Renal pelvis (tissue), 12 donors: ENCODE measurements around the gene SRD5A3. TPM values are rescaled to one million over a fixed set of nuclear protein-coding genes. Genes with fewer than 3 reads are reported as not detected.

Source experiments
- DNase-seq: peaks from one replicate; pipeline ENCODE4 v3.0.0-alpha.2; 2013
- long read RNA-seq, 16 experiments: transcript quantifications; one replicate each; lab custom pipeline, GENCODE V29; 2026
- polyA plus RNA-seq, 3 donors: library from polyadenylated mRNA; unstranded; fragments of 120-200 nt; gene quantifications; one replicate each; pipeline ENCODE4 v1.2.1, GENCODE V29; 2013; ENCODE audit not compliant: insufficient read length in 3 of 3

Gene SRD5A3
- polyA plus RNA-seq, result 10 to 100 TPM; 18.6 to 29.0 (median 21.7) TPM
- long read RNA-seq, donor 1, full-length matches to known transcripts, result 7 of 7 reads
- long read RNA-seq, donor 1, partial matches to known transcripts, result 0 of 7 reads
- long read RNA-seq, donor 1, other reads (novel, unspliced or antisense), result 0 of 7 reads
- long read RNA-seq, donor 2, full-length matches to known transcripts, result 11 of 11 reads
- long read RNA-seq, donor 2, partial matches to known transcripts, result 0 of 11 reads
- long read RNA-seq, donor 2, other reads (novel, unspliced or antisense), result 0 of 11 reads
- long read RNA-seq, donor 3, full-length matches to known transcripts, result 9 of 9 reads
- long read RNA-seq, donor 3, partial matches to known transcripts, result 0 of 9 reads
- long read RNA-seq, donor 3, other reads (novel, unspliced or antisense), result 0 of 9 reads
- long read RNA-seq, donor 4, full-length matches to known transcripts, result 11 of 11 reads
- long read RNA-seq, donor 4, partial matches to known transcripts, result 0 of 11 reads
- long read RNA-seq, donor 4, other reads (novel, unspliced or antisense), result 0 of 11 reads
- long read RNA-seq, donor 5, full-length matches to known transcripts, result 5 of 5 reads
- long read RNA-seq, donor 5, partial matches to known transcripts, result 0 of 5 reads
- long read RNA-seq, donor 5, other reads (novel, unspliced or antisense), result 0 of 5 reads
- long read RNA-seq, donor 6, full-length matches to known transcripts, result 6 of 6 reads
- long read RNA-seq, donor 6, partial matches to known transcripts, result 0 of 6 reads
- long read RNA-seq, donor 6, other reads (novel, unspliced or antisense), result 0 of 6 reads
- long read RNA-seq, donor 7, full-length matches to known transcripts, result 8 of 8 reads
- long read RNA-seq, donor 7, partial matches to known transcripts, result 0 of 8 reads
- long read RNA-seq, donor 7, other reads (novel, unspliced or antisense), result 0 of 8 reads
- long read RNA-seq, donor 8, full-length matches to known transcripts, result 4 of 4 reads
- long read RNA-seq, donor 8, partial matches to known transcripts, result 0 of 4 reads
- long read RNA-seq, donor 8, other reads (novel, unspliced or antisense), result 0 of 4 reads
- long read RNA-seq, donor 9, full-length matches to known transcripts, result 14 of 14 reads
- long read RNA-seq, donor 9, partial matches to known transcripts, result 0 of 14 reads
- long read RNA-seq, donor 9, other reads (novel, unspliced or antisense), result 0 of 14 reads
- long read RNA-seq, donor 10, full-length matches to known transcripts, result 16 of 16 reads
- long read RNA-seq, donor 10, partial matches to known transcripts, result 0 of 16 reads
- long read RNA-seq, donor 10, other reads (novel, unspliced or antisense), result 0 of 16 reads
- long read RNA-seq, donor 11, full-length matches to known transcripts, result 5 of 5 reads
- long read RNA-seq, donor 11, partial matches to known transcripts, result 0 of 5 reads
- long read RNA-seq, donor 11, other reads (novel, unspliced or antisense), result 0 of 5 reads
- long read RNA-seq, donor 12, full-length matches to known transcripts, result 14 of 14 reads
- long read RNA-seq, donor 12, partial matches to known transcripts, result 0 of 14 reads
- long read RNA-seq, donor 12, other reads (novel, unspliced or antisense), result 0 of 14 reads
- long read RNA-seq, donor 13, full-length matches to known transcripts, result 2 of 2 reads
- long read RNA-seq, donor 13, partial matches to known transcripts, result 0 of 2 reads
- long read RNA-seq, donor 13, other reads (novel, unspliced or antisense), result 0 of 2 reads
- long read RNA-seq, donor 14, full-length matches to known transcripts, result 13 of 19 reads
- long read RNA-seq, donor 14, partial matches to known transcripts, result 6 of 19 reads
- long read RNA-seq, donor 14, other reads (novel, unspliced or antisense), result 0 of 19 reads
- long read RNA-seq, donor 15, full-length matches to known transcripts, result 21 of 21 reads
- long read RNA-seq, donor 15, partial matches to known transcripts, result 0 of 21 reads
- long read RNA-seq, donor 15, other reads (novel, unspliced or antisense), result 0 of 21 reads
- long read RNA-seq, donor 16, full-length matches to known transcripts, result 7 of 7 reads
- long read RNA-seq, donor 16, partial matches to known transcripts, result 0 of 7 reads
- long read RNA-seq, donor 16, other reads (novel, unspliced or antisense), result 0 of 7 reads

DNA sequence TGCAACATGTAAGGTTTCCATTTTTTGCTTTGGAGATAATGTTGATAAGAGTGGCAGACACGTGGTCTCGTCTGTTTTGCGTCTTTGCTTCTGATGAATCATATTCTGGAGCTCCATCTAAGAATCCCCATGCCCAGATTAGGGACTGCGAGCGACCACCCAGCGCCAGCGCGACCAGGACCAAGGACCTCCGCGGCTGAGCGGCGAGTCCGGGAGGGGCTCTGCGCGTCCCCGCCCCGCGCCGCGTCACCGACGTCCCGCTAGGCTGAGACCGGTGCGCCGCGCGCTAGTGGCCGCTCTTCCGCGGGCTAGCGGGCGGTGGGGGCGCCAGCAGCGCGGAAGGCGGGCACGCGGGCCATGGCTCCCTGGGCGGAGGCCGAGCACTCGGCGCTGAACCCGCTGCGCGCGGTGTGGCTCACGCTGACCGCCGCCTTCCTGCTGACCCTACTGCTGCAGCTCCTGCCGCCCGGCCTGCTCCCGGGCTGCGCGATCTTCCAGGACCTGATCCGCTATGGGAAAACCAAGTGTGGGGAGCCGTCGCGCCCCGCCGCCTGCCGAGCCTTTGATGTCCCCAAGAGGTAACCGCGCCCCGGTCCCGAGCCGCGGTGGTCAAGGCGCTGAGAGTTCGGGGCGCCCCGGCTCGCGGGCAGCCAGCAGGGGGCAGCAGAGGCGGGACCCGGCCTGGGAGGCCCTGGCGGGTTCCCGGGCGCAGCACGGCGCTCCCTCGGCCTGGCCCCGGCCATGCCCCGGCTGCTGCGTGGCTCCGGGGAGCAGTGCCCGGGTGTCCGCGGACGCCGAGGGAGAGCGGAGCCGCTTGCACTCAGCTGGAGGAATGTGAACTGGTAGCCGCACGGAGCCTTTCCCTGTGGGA, at the start of gene SRD5A3:
SRD5A3 (plus strand) TSS at position 263 of the 871 bp plus-strand sequence; CDS start at position 358, 95 bp downstream.
- DNase-seq, result peak; percentile 81

DNA sequence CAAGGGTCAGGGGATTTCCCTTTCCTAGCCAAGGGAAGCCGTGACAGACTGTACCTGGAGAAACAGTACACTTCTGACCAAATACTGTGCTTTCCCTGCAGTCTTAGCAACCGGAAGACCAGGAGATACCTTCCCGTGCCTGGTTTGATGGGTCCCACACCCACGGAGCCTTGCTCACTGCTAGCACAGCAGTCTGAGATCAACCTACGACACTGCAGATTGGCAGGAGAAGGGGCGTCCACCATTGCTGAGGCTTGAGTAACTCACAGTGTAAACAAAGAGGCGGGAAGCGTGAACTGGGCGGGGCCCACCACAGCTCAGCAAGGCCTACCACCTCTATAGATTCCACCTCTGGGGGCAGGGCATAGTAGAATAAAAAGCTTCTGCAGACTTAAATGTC, 48.7 kb upstream of the SRD5A3 start:
- DNase-seq, result no peak

DNA sequence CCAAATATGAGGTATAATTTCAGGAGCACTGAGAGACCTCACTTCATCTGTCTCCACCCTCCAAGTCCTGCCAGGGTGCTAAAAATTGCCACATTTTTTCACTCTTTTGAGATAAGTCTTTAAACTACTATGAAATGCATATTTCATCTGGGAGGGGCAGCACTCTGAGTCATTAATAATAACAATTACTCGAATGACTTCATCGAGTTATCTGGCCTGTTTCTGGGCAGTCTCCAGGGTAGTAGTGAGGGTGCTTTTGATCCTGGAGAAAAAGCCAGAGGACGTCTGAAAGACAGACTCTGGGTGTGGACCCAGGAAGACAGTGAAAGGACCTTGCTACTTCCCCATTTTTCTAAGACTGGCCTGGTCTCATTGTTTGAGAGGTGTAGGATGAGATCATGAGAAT, 42.3 kb upstream of the SRD5A3 start:
- DNase-seq, result no peak

DNA sequence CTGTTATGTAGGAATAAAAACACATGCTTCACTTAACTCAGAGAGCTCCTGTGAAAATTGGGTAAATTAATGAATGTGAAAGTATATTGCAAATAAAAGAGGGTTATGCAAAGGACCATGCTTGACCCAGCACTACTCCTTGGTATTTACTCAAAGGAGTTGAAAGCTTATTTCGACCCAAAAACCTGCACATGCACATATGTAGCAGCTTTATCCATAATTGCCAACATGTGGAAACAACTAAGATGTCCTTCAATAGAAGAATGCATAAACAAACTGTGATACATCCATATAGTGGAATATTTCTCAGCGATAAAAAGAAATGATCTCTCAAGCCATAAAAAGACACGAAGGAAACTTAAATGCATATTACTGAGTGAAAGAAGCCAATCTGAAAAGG, 41.7 kb upstream of the SRD5A3 start:
- no peak for DNase-seq

DNA sequence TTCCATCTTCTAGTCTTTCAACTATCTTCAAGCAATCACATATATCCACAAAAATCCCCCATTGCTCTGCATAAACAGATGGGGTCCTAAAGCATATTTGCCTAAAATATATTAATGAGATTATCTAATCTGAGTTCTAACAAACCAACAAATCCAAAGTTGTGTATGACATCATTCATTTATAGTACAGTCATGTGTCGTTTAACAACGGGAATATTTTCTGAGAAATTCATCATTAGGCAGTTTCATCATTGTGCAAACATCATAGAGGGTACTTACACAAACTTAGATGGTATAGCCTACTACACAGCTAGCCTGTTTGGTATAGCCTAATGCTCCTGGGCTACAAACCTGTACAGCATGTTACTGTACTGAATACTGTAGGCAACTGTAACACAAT, 38.0 kb upstream of the SRD5A3 start:
- DNase-seq, result no peak

DNA sequence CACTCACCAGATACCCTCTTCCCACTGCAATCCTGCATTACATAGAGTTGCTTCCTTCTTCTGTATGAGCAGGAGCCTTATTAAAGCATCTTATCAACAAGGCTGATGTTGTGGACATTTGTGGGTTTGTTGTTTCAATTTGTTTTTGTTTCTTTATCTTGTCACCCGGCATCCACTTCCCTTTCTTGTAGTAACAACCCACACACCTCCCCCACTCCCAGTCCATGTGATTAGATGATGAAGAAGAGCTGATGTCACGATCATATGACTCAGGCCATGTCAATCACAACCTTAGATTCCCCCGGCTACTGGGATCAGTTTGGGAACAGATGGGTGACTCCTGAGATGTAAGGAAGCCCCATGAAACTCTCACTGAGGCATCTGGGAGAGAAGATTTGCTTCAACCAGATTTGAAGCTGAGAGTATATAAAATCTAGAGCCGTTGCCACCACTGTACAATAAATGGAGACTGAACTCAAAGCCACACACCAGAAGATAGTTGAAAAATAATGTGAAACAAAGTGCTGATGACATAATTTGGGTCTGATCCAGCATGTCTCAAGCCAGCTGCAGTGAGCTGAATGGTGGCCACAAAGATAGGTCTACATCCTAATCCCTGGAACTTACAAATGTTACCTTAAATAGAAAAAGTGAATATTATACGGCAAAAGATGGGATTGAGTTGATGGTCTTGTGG, 34.1 kb upstream of the SRD5A3 start:
- no peak for DNase-seq

DNA sequence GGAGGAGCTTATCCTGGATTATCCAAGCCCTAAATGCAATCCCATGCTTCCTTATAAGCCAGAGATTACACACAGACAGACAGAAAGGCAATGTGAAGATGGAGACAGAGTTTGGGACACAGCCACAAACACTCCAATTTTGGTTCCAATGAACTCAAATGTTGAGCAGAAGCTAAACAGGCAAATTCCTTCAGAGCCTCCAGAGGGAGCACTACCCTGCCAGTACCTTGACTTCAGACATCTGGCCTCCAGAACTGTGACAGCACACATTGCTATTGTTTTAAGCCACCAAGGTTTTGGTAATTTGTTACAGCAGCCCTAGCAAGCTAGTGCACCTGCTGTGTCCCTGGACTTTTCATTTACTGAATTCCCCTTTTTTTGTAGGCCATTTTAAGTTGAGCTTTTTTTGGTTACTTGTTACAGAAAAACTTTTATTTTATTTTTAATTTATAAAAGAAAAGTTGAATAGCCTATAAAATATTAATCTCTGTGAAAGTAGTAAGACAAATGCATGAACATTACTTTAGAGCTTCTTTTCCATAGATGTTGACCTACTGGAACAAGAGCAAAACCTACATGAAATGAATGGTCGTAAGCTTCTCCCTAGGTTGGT, 33.4 kb upstream of the SRD5A3 start:
- peak; percentile 9 for DNase-seq

DNA sequence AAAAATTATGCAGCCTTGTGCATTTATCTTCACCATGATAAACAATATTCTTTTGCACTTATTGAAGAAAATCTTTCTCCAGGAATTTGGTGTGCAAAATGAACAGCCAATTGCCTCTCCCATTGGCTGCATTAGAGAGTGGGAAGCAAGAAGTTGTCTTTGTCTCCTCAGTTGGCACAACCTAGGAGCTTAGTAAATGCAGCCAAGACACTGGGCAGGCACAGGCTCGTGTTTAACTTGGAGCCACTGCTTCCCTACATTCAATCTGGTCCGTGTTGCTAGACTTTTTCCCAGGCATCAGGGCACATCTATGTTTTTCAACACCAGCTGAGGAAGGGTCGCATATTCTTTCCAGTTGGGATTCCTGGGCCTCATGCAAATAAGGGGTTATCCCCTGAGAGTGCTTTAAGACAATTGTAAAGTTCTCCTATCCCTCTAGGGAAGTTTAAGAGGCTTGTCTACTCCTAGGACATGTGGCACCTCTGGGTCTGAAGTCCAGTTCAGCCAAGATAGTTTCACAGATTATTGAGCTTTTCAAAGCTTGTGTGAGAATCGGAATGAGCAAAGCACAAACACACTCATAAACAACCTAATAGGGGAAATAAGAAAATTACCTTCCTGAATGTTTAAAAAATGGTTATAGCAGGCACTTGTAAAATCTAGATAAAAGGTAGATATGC, 31.8 kb upstream of the SRD5A3 start:
- DNase-seq, result no peak

DNA sequence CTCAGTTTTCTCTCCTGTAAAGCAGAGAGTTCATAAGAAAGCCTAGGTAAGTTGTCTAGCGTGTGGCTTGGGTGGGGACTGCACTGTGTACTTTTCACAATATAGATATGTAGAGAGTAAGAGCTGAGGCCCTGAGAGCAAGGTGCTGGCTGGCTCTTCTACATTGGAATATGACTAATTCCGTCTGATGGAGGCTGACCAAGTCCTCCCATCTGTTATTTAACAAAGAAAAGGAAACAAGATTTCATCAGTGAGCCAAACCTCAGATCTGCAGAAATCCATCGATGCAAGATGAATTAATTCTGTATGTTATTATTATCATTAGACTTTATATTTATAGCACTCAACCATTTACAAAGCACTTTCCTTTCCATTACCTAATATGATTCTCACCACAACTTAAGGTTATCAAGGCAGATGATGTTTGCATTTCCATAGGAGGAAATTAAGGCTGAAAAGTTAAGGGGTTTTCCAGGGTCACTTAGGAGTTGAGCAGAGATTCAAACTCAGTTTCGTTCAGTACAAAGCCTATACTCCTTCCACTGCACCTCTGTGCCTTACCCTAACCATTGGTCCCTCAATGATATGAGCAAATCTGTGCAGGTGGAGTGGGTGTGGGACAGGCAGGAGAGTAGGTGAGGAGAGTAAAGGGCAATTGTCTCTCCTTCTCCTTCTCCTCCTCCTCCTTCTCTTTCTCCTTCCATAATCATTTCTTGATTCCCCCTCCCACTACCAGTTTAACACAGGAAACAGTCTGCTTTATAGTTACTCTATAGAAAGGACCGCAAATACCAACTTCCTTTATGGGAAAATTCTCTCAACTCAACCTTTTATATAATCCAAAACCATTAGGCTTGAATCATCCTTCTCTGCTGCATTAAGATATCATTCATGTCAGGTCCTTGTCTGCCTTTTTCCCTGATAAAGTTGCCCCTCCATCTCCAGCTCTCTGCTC, 27.6 kb upstream of the SRD5A3 start:
- no peak for DNase-seq

DNA sequence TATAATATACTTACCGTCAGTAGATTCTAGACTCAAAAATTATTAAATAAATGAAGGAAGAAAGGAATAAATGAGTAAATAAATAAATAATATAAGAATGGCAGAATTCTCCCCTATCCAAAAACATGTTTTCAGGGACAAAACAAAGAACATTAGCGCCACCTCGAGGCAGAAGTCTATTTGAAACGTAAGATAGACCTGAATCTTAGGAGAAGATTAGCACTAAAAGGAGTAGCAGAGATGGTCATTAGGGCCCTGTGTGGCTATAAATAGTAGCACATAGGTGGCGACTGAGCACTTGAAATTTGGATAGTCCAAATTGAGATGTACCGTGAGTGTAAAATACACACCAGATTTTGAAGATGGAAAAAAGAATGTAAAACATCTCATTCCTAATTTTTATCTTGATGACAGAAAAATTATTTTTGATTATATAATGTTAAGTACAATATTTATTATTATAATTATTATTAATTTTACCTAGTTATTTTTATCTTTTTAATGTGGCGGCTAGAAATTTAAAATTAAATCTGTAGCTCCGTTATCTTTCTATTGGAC, 24.3 kb upstream of the SRD5A3 start:
- DNase-seq, result peak; percentile 77

DNA sequence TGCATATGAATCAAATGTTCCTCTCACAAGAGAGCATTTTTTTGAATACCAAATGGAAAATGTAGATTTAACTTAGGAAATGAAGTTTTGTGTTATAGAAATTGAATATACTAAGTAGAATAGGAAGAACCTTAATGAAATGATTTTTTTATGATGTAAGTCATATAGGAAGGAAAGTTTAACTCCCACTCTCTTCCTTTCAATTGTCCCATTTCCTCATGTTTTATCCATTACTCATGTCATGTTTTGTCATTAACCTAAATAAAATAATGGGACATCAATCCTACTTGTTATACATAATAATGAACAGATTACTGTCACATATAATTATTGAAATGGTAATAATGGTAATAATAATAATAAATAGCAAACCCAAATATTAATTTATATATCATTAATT, 22.7 kb upstream of the SRD5A3 start:
- no peak for DNase-seq

DNA sequence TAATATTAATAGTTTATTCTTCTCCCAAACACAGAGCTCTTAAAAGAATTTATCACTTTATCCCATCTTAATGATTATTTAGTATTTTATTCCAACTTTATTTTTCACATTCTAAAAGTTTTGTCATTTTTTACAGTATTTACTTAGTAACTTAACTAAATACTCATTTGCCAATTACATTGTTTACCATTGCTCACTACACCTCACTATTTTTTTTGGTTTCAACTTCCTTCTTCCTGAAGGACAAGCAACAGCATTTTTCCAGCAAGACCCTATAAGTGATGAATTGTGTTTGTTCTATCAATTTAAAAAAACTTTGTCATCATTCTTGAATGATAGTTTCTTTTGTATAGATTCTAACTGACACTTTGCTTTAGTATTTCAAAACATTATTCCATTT, 19.4 kb upstream of the SRD5A3 start:
- no peak for DNase-seq

DNA sequence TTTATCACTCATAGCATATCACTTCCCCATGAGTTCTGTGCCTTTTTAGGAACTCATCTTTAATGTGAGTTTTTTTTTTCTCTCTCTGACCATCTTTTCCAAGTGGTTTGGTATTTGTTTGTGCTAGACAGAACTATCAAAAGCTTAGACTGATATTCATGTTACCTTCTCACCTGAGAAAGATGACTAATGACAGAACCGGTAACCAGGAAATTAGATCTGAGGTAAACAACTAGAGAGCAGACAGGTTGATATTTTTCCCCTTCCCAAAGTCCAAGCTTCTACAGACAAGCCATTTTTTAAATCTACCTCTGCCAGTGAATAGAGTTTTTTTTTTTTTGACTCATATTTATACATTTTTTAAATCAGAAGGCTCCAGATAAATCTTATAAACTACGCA, 17.0 kb upstream of the SRD5A3 start:
- DNase-seq, result no peak

DNA sequence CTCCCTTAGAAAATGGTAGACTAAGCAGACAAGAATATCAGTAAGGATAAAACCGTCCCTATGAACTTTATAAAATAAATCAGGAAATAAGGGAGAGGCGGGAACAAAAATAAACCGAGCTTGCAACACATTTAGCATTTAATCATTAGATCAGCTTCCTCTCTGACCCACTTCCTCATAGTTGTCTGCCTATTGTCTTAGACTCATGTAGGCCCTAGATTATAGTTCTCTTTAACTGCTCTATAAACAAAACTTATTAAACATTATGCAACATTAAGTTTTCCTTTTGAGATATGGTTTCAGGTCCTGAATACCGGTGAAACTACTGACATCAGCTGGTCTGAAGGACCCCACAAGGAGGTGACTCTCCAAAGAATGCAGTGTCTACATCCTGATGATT, 15.8 kb upstream of the SRD5A3 start:
- DNase-seq, result no peak

DNA sequence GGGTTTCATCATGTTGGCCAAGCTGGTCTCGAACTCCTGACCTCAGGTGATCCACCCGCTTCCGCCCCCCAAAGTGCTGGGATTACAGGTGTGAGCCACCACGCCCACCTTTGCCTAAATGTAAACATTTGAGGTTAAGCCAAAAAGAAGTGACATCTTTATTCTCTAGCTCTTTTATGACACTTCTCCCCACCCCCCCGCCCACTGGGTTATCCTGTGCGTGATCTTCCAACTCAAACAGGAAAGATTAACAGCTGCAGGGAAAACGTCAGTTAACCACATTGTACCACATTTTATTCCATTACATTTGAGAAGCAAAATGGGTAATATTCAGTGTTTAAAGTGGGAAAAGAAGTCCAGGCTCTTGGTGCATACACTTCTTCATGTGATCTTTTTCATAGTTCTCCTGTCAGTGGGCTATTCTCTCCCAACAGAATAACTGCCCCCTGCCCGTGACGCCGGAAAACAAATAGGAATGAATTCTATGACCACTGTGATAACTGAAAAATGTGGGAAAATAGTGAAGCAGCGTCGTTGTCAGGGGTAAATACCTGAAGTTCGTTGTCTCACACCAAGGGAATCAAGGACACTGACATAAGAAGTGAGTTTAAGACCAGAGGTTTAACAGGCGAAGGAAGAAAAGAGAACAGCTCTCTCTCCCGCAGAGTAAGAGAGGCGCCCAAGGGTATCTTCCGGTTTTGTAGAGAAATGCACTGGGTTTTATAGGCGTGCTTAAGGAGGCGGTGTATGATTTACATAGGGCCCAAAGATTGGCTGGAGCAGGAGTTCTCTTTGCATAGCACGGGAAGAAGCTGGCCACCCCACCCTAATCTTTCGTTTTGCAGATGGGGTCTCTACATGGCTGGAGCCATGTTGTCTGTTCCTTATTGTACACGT, 9.7 kb upstream of the SRD5A3 start:
- DNase-seq, result no peak
